Activated CD4-positive, alpha-beta memory T cell treated with anti-CD3 and anti-CD28 coated beads, Interleukin-2, amount 10 ng/mL, durations not matched to agents 7 days and 5 days (primary cell): ENCODE results near the gene ANKS1A. TPM values are rescaled to one million over a fixed set of nuclear protein-coding genes. Genes with fewer than 3 reads are reported as not detected.
"Not testable (repeated sequence)": the region's sequence is repeated elsewhere in the genome, so short reads cannot be mapped to it uniquely, and the experiment has no call there.

Source experiments
- CTCF ChIA-PET: fragments of 350-600 bp; sonication (Branson Sonifier 250); formaldehyde crosslinking; loops from one replicate; lab custom pipeline; 2021; ENCODE audit warnings: antibody characterized with exemption, inconsistent platforms; lab: Charles Lee
- POLR2A ChIA-PET: fragments of 350-600 bp; sonication (Branson Sonifier 250); formaldehyde crosslinking; loops from one replicate; lab custom pipeline; 2021; ENCODE audit warnings: antibody characterized with exemption; lab: Charles Lee
- DNase-seq: peaks from one replicate; pipeline ENCODE4 v3.0.0-alpha.2; 2020
- H3K27ac Mint-ChIP-seq: one replicate; pipeline ENCODE4 v1.8.0; 2021; ENCODE audit warnings: mild to moderate bottlenecking, mixed read lengths
- H3K27me3 Mint-ChIP-seq: one replicate; pipeline ENCODE4 v1.8.0; 2021; ENCODE audit warnings: mixed read lengths
- H3K36me3 Mint-ChIP-seq: one replicate; pipeline ENCODE4 v1.8.0; 2021; ENCODE audit warnings: low read depth, mixed read lengths
- H3K4me1 Mint-ChIP-seq: one replicate; pipeline ENCODE4 v1.8.0; 2021; ENCODE audit warnings: mixed read lengths
- H3K4me3 Mint-ChIP-seq: one replicate; pipeline ENCODE4 v1.8.0; 2021; ENCODE audit warnings: mild to moderate bottlenecking, mixed read lengths
- H3K9me3 Mint-ChIP-seq: one replicate; pipeline ENCODE4 v1.8.0; 2021; ENCODE audit warnings: mixed read lengths
- total RNA-seq, 2 experiments: library from RNA; stranded (reverse); gene quantifications; one replicate each; pipeline ENCODE4 v1.2.3, GENCODE V29; 2021

Gene ANKS1A
- total RNA-seq, 2 experiments from 2014 or later, result 8.8 to 9.5 TPM

- CTCF ChIA-PET, result no interaction called here
- Mint-ChIP-seq H3K36me3 (no peaks in the 10 kb centered on the region), H3K27ac (no peak overlapping the region), H3K4me1 (no peaks in the 10 kb centered on the region), H3K27me3 (peaks cover 8% of the 10 kb centered on the region), H3K9me3 (no peaks in the 10 kb centered on the region), H3K4me3 (no peak overlapping the region)
- no peak for DNase-seq
- POLR2A ChIA-PET, result no interaction called here
Observed at GRCh38 chr6:34930221-34930620, 41.2 kb downstream of the ANKS1A start.

GRCh38 chr6:34932202-34932601 lies 43.1 kb downstream of the ANKS1A start:
- POLR2A ChIA-PET, CTCF ChIA-PET: not testable (repeated sequence)

GRCh38 chr6:34934516-34934915 lies 45.5 kb downstream of the ANKS1A start:
- H3K36me3 Mint-ChIP-seq, result no peaks in the 10 kb centered on the region
- no peaks in the 10 kb centered on the region for H3K9me3 Mint-ChIP-seq
- DNase-seq, result no peak
- H3K4me1 Mint-ChIP-seq, result no peaks in the 10 kb centered on the region
- H3K4me3 Mint-ChIP-seq, result no peak overlapping the region
- ChIA-PET POLR2A (no interaction called here), CTCF (no interaction called here)
- H3K27me3 Mint-ChIP-seq, result no peaks in the 10 kb centered on the region
- no peak overlapping the region for H3K27ac Mint-ChIP-seq

More at GRCh38 chr6:34932202-34932601, 43.1 kb downstream of the ANKS1A start:
- H3K36me3 Mint-ChIP-seq, DNase-seq, H3K27ac Mint-ChIP-seq, H3K27me3 Mint-ChIP-seq, H3K9me3 Mint-ChIP-seq, H3K4me3 Mint-ChIP-seq, H3K4me1 Mint-ChIP-seq: not testable (repeated sequence)

- H3K27ac Mint-ChIP-seq, result no peak overlapping the region
- ChIA-PET CTCF (no interaction called here), POLR2A (no interaction called here)
- H3K27me3 Mint-ChIP-seq, result no peaks in the 10 kb centered on the region
- no peak overlapping the region for H3K4me3 Mint-ChIP-seq
- no peaks in the 10 kb centered on the region for H3K9me3 Mint-ChIP-seq
- peaks cover 4% of the 10 kb centered on the region for H3K4me1 Mint-ChIP-seq
- DNase-seq, result no peak
- no peaks in the 10 kb centered on the region for H3K36me3 Mint-ChIP-seq
Observed at GRCh38 chr6:34938268-34938667, 49.2 kb downstream of the ANKS1A start.

- ChIA-PET CTCF (no interaction called here), POLR2A (no interaction called here)
- no peaks in the 10 kb centered on the region for H3K36me3 Mint-ChIP-seq
Observed at GRCh38 chr6:34940030-34940434, 51.0 kb downstream of the ANKS1A start.

GRCh38 chr6:34941421-34941820 lies 52.4 kb downstream of the ANKS1A start:
- POLR2A ChIA-PET, result no interaction called here

More at GRCh38 chr6:34940030-34940434, 51.0 kb downstream of the ANKS1A start:
- H3K27ac Mint-ChIP-seq, result no peak overlapping the region
- no peak for DNase-seq
- H3K4me1 Mint-ChIP-seq, result peaks cover 4% of the 10 kb centered on the region
- H3K4me3 Mint-ChIP-seq, result no peak overlapping the region
- H3K27me3 Mint-ChIP-seq, result no peaks in the 10 kb centered on the region
- no peaks in the 10 kb centered on the region for H3K9me3 Mint-ChIP-seq

GRCh38 chr6:34945317-34945716 lies 56.3 kb downstream of the ANKS1A start:
- Mint-ChIP-seq H3K4me1 (no peaks in the 10 kb centered on the region), H3K9me3 (no peaks in the 10 kb centered on the region), H3K27me3 (peaks cover 3% of the 10 kb centered on the region), H3K27ac (no peak overlapping the region), H3K4me3 (no peak overlapping the region), H3K36me3 (no peaks in the 10 kb centered on the region)
- ChIA-PET CTCF (no interaction called here), POLR2A (no interaction called here)
- DNase-seq, result no peak

More at GRCh38 chr6:34941421-34941820, 52.4 kb downstream of the ANKS1A start:
- Mint-ChIP-seq H3K27me3 (no peaks in the 10 kb centered on the region), H3K4me1 (peaks cover 4% of the 10 kb centered on the region), H3K27ac (no peak overlapping the region), H3K9me3 (no peaks in the 10 kb centered on the region), H3K36me3 (no peaks in the 10 kb centered on the region), H3K4me3 (no peak overlapping the region)
- no peak for DNase-seq
- CTCF ChIA-PET, result no interaction called here

GRCh38 chr6:34947561-34947960 lies 58.5 kb downstream of the ANKS1A start:
- no peak for DNase-seq
- Mint-ChIP-seq H3K36me3 (no peaks in the 10 kb centered on the region), H3K27me3 (peaks cover 3% of the 10 kb centered on the region), H3K27ac (no peak overlapping the region), H3K4me3 (no peak overlapping the region), H3K4me1 (no peaks in the 10 kb centered on the region), H3K9me3 (no peaks in the 10 kb centered on the region)
- POLR2A ChIA-PET, result interaction anchor here (2.1 kb wide), 1 partner anchor 60 kb away, joined by 8 read pairs; the partner anchor contains the start of gene TAF11
- CTCF ChIA-PET, result interaction anchor here (0.6 kb wide), 1 partner anchor 442 kb away, joined by 3 read pairs; no protein-coding TSS in a partner anchor

- Mint-ChIP-seq H3K4me3 (no peak overlapping the region), H3K4me1 (peaks cover 1% of the 10 kb centered on the region), H3K36me3 (no peaks in the 10 kb centered on the region), H3K27ac (no peak overlapping the region), H3K9me3 (no peaks in the 10 kb centered on the region), H3K27me3 (peaks cover 3% of the 10 kb centered on the region)
- POLR2A ChIA-PET, result interaction anchor here (2.1 kb wide), 1 partner anchor 62 kb away, joined by 8 read pairs; the partner anchor contains the start of gene TAF11
- no peak for DNase-seq
- CTCF ChIA-PET, result no interaction called here
Observed at GRCh38 chr6:34949636-34950035, 60.6 kb downstream of the ANKS1A start.

GRCh38 chr6:34950849-34951248 lies 61.8 kb downstream of the ANKS1A start:
- H3K4me3 Mint-ChIP-seq, result no peak overlapping the region
- POLR2A ChIA-PET, result no interaction called here
- CTCF ChIA-PET, result no interaction called here

GRCh38 chr6:34951731-34952130 lies 62.7 kb downstream of the ANKS1A start:
- H3K36me3 Mint-ChIP-seq, result no peaks in the 10 kb centered on the region
- ChIA-PET POLR2A (no interaction called here), CTCF (no interaction called here)
- no peaks in the 10 kb centered on the region for H3K9me3 Mint-ChIP-seq
- no peak for DNase-seq
- no peak overlapping the region for H3K27ac Mint-ChIP-seq
- H3K4me3 Mint-ChIP-seq, result no peak overlapping the region
- peaks cover 3% of the 10 kb centered on the region for H3K27me3 Mint-ChIP-seq
- peaks cover 7% of the 10 kb centered on the region for H3K4me1 Mint-ChIP-seq

More at GRCh38 chr6:34950849-34951248, 61.8 kb downstream of the ANKS1A start:
- no peak overlapping the region for H3K27ac Mint-ChIP-seq
- peaks cover 5% of the 10 kb centered on the region for H3K4me1 Mint-ChIP-seq
- DNase-seq, result no peak
- no peaks in the 10 kb centered on the region for H3K9me3 Mint-ChIP-seq
- H3K36me3 Mint-ChIP-seq, result no peaks in the 10 kb centered on the region
- H3K27me3 Mint-ChIP-seq, result peaks cover 3% of the 10 kb centered on the region

GRCh38 chr6:34953061-34954025 lies 64.3 kb downstream of the ANKS1A start:
- POLR2A ChIA-PET, result no interaction called here
- no peaks in the 10 kb centered on the region for H3K9me3 Mint-ChIP-seq
- H3K4me3 Mint-ChIP-seq, result no peak overlapping the region
- no peaks in the 10 kb centered on the region for H3K36me3 Mint-ChIP-seq
- peaks cover 7% of the 10 kb centered on the region for H3K4me1 Mint-ChIP-seq
- no peak overlapping the region for H3K27ac Mint-ChIP-seq
- H3K27me3 Mint-ChIP-seq, result peaks cover 3% of the 10 kb centered on the region
- DNase-seq, result no peak
- CTCF ChIA-PET, result no interaction called here

- H3K27ac Mint-ChIP-seq, result no peak overlapping the region
- H3K27me3 Mint-ChIP-seq, result no peaks in the 10 kb centered on the region
- H3K36me3 Mint-ChIP-seq, result no peaks in the 10 kb centered on the region
- DNase-seq, result no peak
- ChIA-PET POLR2A (no interaction called here), CTCF (interaction anchor here (0.6 kb wide), 1 partner anchor 335 kb away, joined by 3 read pairs; no protein-coding TSS in a partner anchor)
- peaks cover 7% of the 10 kb centered on the region for H3K4me1 Mint-ChIP-seq
- H3K4me3 Mint-ChIP-seq, result no peak overlapping the region
- no peaks in the 10 kb centered on the region for H3K9me3 Mint-ChIP-seq
Observed at GRCh38 chr6:34955442-34955841, 66.4 kb downstream of the ANKS1A start.
